ENCODE results near the gene ACTL7A. TPM values are rescaled to one million over a fixed set of nuclear protein-coding genes. Genes with fewer than 3 reads are reported as not detected.

ACTL7A gene
- total and polyA plus RNA-seq, 2 experiments from 2014 or later: not detected

DNA sequence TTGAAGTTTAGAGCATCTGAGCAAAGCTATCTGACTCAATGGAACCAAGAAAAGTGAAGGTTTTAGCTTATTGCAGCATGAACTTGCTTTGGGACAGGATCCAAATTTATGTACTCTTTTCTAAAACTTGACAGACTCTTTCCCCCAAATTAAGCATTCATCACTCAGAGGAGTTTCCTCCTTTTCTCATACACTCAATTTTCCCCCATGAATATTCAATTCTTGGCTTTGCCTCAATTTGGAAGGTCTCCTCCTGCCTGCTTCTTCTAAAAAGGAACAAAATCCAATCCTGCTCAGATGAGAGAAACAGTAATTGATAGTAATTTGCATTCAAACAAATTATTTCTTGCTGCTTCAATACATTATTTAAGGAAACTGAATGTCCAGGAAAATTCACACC lies 5.0 kb downstream of the ACTL7A start:
- H3K27me3 Mint-ChIP-seq (ENCODE audit: insufficient read depth, low read depth, poor library complexity): peaks cover 4% of the 10 kb centered on the region
- no peak for ATAC-seq

More for the DNA sequence above, 5.0 kb downstream of the ACTL7A start:
- Histone ChIP-seq H3F3A (replicated peaks; ENCODE audit: low read depth) (no peaks in the 10 kb centered on the region), H4K20me1 (replicated peaks; ENCODE audit: insufficient read depth) (0 out of 2 replicates have a peak, but pooled peaks cover 3% of the 10 kb centered on the region), H3K79me2 (replicated peaks; ENCODE audit: insufficient read depth) (no peaks in the 10 kb centered on the region), H3K4me1 (ENCODE audit: insufficient read depth) (no peaks in the 10 kb centered on the region), H3K27me3 (ENCODE audit: insufficient read depth) (no peaks in the 10 kb centered on the region), H3K4me2 (no peak overlapping the region), H3K36me3 (ENCODE audit: insufficient read depth) (peaks cover 4% of the 10 kb centered on the region; the same call in 1 of the 2 replicates), H2AFZ (no peak overlapping the region), H3K27ac (ENCODE audit: low read depth) (no peak overlapping the region), H3K9me2 (ENCODE audit: insufficient read depth) (no peaks in the 10 kb centered on the region), H3K4me3 (no peak overlapping the region)
- no peak for TF ChIP-seq STAT1 (IDR thresholded peaks at IDR 0.05; ENCODE audit: unreplicated experiment)
- TF ChIP-seq EZH2phosphoT487 (IDR thresholded peaks at IDR 0.05; ENCODE audit: unreplicated experiment): no peak
- no peak for TF ChIP-seq ZNF114 (CRISPR knock-in tag; IDR thresholded peaks at IDR 0.05)
- TF ChIP-seq EZH2 (IDR thresholded peaks at IDR 0.05; ENCODE audit: low read depth, unreplicated experiment): no peak
- no peak for TF ChIP-seq NANOG (IDR thresholded peaks at IDR 0.05; ENCODE audit: borderline replicate concordance)
- TF ChIP-seq, protein P1, sequence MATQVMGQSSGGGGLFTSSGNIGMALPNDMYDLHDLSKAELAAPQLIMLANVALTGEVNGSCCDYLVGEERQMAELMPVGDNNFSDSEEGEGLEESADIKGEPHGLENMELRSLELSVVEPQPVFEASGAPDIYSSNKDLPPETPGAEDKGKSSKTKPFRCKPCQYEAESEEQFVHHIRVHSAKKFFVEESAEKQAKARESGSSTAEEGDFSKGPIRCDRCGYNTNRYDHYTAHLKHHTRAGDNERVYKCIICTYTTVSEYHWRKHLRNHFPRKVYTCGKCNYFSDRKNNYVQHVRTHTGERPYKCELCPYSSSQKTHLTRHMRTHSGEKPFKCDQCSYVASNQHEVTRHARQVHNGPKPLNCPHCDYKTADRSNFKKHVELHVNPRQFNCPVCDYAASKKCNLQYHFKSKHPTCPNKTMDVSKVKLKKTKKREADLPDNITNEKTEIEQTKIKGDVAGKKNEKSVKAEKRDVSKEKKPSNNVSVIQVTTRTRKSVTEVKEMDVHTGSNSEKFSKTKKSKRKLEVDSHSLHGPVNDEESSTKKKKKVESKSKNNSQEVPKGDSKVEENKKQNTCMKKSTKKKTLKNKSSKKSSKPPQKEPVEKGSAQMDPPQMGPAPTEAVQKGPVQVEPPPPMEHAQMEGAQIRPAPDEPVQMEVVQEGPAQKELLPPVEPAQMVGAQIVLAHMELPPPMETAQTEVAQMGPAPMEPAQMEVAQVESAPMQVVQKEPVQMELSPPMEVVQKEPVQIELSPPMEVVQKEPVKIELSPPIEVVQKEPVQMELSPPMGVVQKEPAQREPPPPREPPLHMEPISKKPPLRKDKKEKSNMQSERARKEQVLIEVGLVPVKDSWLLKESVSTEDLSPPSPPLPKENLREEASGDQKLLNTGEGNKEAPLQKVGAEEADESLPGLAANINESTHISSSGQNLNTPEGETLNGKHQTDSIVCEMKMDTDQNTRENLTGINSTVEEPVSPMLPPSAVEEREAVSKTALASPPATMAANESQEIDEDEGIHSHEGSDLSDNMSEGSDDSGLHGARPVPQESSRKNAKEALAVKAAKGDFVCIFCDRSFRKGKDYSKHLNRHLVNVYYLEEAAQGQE (IDR thresholded peaks at IDR 0.05; ENCODE audit: unreplicated experiment): no peak
- TF ChIP-seq CREB1 (CRISPR knock-in tag; IDR thresholded peaks at IDR 0.05; ENCODE audit: low read depth): no peak
- TF ChIP-seq ZNF331 (CRISPR knock-in tag; IDR thresholded peaks at IDR 0.05; ENCODE audit: low read depth): no peak
- TF ChIP-seq, protein P2, sequence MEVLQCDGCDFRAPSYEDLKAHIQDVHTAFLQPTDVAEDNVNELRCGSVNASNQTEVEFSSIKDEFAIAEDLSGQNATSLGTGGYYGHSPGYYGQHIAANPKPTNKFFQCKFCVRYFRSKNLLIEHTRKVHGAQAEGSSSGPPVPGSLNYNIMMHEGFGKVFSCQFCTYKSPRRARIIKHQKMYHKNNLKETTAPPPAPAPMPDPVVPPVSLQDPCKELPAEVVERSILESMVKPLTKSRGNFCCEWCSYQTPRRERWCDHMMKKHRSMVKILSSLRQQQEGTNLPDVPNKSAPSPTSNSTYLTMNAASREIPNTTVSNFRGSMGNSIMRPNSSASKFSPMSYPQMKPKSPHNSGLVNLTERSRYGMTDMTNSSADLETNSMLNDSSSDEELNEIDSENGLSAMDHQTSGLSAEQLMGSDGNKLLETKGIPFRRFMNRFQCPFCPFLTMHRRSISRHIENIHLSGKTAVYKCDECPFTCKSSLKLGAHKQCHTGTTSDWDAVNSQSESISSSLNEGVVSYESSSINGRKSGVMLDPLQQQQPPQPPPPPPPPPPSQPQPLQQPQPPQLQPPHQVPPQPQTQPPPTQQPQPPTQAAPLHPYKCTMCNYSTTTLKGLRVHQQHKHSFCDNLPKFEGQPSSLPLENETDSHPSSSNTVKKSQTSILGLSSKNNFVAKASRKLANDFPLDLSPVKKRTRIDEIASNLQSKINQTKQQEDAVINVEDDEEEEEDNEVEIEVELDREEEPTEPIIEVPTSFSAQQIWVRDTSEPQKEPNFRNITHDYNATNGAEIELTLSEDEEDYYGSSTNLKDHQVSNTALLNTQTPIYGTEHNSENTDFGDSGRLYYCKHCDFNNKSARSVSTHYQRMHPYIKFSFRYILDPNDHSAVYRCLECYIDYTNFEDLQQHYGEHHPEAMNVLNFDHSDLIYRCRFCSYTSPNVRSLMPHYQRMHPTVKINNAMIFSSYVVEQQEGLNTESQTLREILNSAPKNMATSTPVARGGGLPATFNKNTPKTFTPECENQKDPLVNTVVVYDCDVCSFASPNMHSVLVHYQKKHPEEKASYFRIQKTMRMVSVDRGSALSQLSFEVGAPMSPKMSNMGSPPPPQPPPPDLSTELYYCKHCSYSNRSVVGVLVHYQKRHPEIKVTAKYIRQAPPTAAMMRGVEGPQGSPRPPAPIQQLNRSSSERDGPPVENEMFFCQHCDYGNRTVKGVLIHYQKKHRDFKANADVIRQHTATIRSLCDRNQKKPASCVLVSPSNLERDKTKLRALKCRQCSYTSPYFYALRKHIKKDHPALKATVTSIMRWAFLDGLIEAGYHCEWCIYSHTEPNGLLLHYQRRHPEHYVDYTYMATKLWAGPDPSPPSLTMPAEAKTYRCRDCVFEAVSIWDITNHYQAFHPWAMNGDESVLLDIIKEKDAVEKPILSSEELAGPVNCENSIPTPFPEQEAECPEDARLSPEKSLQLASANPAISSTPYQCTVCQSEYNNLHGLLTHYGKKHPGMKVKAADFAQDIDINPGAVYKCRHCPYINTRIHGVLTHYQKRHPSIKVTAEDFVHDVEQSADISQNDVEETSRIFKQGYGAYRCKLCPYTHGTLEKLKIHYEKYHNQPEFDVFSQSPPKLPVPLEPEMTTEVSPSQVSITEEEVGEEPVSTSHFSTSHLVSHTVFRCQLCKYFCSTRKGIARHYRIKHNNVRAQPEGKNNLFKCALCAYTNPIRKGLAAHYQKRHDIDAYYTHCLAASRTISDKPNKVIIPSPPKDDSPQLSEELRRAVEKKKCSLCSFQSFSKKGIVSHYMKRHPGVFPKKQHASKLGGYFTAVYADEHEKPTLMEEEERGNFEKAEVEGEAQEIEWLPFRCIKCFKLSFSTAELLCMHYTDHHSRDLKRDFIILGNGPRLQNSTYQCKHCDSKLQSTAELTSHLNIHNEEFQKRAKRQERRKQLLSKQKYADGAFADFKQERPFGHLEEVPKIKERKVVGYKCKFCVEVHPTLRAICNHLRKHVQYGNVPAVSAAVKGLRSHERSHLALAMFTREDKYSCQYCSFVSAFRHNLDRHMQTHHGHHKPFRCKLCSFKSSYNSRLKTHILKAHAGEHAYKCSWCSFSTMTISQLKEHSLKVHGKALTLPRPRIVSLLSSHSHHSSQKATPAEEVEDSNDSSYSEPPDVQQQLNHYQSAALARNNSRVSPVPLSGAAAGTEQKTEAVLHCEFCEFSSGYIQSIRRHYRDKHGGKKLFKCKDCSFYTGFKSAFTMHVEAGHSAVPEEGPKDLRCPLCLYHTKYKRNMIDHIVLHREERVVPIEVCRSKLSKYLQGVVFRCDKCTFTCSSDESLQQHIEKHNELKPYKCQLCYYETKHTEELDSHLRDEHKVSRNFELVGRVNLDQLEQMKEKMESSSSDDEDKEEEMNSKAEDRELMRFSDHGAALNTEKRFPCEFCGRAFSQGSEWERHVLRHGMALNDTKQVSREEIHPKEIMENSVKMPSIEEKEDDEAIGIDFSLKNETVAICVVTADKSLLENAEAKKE (CRISPR knock-in tag; IDR thresholded peaks at IDR 0.05): no peak
- TF ChIP-seq, protein P3, sequence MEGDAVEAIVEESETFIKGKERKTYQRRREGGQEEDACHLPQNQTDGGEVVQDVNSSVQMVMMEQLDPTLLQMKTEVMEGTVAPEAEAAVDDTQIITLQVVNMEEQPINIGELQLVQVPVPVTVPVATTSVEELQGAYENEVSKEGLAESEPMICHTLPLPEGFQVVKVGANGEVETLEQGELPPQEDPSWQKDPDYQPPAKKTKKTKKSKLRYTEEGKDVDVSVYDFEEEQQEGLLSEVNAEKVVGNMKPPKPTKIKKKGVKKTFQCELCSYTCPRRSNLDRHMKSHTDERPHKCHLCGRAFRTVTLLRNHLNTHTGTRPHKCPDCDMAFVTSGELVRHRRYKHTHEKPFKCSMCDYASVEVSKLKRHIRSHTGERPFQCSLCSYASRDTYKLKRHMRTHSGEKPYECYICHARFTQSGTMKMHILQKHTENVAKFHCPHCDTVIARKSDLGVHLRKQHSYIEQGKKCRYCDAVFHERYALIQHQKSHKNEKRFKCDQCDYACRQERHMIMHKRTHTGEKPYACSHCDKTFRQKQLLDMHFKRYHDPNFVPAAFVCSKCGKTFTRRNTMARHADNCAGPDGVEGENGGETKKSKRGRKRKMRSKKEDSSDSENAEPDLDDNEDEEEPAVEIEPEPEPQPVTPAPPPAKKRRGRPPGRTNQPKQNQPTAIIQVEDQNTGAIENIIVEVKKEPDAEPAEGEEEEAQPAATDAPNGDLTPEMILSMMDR (conservative IDR thresholded peaks at IDR 0.05; ENCODE audit: low read depth in 2 of 2): no peak
- TF ChIP-seq JUNB (IDR thresholded peaks at IDR 0.05; ENCODE audit: unreplicated experiment): no peak
- no peak for TF ChIP-seq POLR2AphosphoS5 (IDR thresholded peaks at IDR 0.05; ENCODE audit: low read depth)
- TF ChIP-seq, protein P4, sequence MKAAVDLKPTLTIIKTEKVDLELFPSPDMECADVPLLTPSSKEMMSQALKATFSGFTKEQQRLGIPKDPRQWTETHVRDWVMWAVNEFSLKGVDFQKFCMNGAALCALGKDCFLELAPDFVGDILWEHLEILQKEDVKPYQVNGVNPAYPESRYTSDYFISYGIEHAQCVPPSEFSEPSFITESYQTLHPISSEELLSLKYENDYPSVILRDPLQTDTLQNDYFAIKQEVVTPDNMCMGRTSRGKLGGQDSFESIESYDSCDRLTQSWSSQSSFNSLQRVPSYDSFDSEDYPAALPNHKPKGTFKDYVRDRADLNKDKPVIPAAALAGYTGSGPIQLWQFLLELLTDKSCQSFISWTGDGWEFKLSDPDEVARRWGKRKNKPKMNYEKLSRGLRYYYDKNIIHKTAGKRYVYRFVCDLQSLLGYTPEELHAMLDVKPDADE (IDR thresholded peaks at IDR 0.05): no peak
- Mint-ChIP-seq H3K4me1 (no peaks in the 10 kb centered on the region), H3K9me3 (no peaks in the 10 kb centered on the region), H3K36me3 (ENCODE audit: low read depth) (peaks cover 7% of the 10 kb centered on the region; the same call in 2 of the 3 replicates), H3K4me3 (no peak overlapping the region), H3K27ac (no peak overlapping the region)
- no peak for DNase-seq (ENCODE audit: low spot score)
